ENCODE measurements around the gene TNFRSF1A. TPM values are rescaled to one million over a fixed set of nuclear protein-coding genes. Genes with fewer than 3 reads are reported as not detected.
A peak's percentile ranks its signal among the peaks of the same experiment; 100 is the strongest.

Gene TNFRSF1A
- total RNA-seq, 1 donor: 217 TPM

DNA sequence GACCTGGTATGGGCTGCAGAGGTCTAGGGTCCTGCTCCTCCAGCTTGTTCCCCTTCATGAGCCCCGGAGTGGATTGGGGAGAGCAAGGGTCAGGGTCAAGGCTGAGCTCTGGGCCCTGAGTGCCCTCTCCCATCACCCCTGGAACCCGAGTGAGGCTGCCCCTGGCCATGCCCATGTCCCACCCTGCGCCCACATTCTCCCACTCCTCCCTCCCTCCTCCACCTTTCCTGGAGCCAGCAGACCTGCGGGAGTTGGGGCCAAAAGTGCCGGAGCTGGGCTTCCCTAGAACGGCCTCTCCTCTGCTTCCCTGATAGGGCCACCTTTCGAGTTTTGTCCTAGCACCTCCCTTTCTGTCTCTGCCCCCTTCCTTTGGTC lies 32.9 kb upstream of the TNFRSF1A start:
- no peak for DNase-seq (ENCODE audit: low read depth in 2 of 3, low spot score in 2 of 3)

DNA sequence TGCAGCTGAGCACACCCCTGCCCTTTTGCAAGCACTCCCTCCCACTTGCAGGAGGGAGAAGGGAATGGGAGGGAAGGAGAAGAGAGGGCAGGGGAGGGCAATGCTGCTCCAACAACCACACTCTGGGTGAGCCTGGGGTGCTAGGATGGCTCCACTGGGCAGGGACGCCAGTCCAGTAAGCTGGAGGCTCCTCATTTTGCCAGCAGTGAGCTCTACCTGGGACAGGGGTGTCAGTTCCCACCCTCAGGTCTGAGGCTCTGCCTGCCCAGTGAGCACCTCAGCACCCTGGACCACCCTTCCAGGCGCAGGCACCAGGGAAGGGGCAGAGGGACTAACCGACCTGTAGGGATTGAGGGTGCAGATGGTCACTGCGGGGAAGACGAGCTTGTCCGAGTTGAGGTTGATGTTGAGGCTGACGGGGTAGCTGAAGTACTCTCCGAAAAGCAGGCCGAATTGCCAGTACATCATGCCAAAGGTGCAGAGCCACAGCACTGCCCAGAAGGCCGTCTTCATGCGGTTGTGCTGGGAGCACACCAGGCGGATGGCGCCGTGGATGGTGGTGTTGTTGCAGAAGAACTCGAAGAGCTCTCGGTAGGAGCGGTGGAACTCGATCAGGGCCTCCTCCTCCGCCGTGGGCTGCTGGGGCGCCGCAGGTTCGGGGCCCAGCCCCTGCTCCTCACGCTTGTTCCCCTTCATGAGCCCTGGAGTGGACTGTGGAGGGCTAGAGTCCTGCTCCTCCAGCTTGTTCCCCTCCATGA lies 32.3 kb upstream of the TNFRSF1A start:
- DNase-seq (ENCODE audit: low read depth in 2 of 3, low spot score in 2 of 3): no peak

DNA sequence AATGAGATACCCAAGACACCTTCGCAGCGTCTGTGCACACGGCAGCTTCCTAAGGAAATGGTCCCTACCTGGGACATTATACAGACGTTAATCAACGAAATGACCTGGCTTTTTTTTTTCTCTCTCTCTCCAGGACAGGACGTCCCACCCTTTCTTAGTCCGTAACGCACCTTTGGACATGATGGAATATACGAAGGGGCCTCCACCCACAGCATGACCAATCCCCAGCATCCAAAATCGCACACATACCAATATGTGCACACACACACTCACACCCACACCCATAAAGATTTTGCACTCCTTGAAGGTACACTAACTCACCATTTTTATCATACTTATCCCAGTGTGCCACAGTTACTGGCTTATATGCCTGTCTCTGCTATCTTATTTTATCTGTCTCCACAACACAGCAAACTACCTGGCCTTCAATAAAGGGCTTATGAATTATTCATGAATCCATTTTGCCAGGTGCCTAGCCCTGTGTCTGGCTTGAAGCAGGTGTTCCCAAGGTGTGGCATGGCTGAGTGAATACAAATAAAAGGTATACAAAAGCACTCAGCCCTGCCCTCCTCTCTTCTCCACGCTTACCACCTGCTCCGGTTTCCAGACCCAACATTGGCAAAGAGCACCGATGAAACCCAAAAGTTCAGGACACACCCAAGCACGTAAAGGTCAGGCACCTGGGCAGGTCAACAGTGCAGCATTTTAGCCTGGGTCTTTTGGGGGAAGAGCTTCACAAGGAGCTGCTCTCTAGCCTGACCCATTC lies 31.3 kb upstream of the TNFRSF1A start:
- DNase-seq (ENCODE audit: low read depth in 2 of 3, low spot score in 2 of 3): no peak

DNA sequence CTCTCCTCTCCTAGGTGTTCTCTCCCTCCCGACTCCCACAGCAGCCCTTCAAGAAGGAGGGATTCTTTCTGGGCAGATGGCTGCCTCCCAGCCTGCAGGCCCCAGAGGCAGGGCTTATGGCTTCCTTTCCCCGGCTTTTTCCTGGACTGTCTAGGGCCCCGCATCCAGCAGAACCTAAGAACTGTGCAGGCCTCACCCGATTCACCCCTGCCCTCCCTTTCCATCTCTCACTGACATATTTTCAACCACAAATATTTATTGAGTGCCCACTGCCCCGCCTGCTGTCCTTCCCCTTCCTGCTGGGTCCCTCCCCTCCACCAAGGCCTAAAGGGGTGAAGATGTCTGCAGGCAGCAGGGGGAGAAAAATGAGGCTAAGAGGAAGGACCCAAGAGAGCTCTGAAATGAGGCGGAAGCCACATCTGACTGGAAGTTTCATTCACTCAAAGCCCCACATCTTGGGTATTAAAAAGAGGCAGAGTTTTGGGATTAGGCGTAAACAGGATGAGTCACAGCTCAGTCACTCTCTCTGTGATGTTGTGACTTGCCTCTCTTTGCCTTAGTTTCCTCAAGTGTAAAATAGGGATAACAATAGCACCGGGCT lies 30.6 kb upstream of the TNFRSF1A start:
- peak in 2 of 3 donors; percentile 73 to 87 for DNase-seq (ENCODE audit: low read depth in 2 of 3, low spot score in 2 of 3)

DNA sequence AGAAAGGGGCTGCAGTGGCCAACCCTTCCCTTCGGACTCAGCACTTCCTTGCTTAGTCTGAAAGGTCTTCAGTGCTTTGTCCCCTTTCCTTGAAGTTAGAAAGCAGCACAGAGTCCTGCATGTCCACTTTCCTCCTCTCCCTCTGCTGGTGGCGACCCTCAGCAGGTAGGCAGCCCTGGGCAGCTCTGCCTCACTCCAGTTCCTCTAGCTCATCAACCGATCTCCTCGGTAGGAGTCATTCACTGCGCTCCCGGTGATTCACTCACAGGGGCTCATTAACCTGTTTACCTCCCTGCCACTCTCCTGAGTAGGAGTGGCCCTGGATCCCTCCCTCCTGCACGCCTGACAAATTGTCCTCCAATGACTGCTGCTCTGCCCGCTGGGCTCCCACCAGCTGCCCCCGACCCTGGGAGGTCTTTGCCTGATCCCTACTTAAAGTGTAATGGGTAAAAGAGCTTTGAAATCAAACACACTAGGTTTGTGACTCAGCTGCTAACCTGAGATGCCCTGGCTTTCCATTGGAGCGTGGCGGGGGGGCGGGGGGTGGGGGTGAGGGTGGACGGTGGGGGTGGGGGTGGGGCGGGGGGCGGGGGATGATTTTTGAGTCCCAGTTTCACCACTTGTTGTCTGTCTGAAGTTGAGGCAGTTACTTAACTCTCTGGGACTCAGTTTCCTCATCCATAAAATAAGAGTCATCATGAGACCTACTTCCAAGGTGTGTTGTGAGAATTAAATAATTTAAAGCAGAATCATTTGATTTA lies 29.3 kb upstream of the TNFRSF1A start:
- peak in 1 of 3 donors; percentile 58 for DNase-seq (ENCODE audit: low read depth in 2 of 3, low spot score in 2 of 3)

DNA sequence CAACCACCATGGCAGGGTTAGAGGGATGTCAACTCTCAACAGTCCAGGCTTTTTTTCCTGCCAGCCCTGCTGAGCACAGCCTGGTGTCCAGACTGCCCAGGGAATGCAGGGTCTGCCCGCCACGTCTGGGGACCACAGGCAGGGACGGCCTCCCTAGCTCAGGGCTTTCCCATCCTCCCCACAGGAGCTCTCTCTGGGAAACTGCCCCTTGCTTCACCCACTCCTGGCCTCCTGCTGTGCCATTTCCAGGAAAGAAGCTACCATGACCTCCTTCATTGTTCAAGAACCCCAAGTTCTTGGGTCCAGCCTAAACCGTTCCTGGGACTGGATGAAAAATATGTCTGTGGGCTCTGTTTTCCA lies 28.7 kb upstream of the TNFRSF1A start:
- DNase-seq (ENCODE audit: low read depth in 2 of 3, low spot score in 2 of 3): no peak

DNA sequence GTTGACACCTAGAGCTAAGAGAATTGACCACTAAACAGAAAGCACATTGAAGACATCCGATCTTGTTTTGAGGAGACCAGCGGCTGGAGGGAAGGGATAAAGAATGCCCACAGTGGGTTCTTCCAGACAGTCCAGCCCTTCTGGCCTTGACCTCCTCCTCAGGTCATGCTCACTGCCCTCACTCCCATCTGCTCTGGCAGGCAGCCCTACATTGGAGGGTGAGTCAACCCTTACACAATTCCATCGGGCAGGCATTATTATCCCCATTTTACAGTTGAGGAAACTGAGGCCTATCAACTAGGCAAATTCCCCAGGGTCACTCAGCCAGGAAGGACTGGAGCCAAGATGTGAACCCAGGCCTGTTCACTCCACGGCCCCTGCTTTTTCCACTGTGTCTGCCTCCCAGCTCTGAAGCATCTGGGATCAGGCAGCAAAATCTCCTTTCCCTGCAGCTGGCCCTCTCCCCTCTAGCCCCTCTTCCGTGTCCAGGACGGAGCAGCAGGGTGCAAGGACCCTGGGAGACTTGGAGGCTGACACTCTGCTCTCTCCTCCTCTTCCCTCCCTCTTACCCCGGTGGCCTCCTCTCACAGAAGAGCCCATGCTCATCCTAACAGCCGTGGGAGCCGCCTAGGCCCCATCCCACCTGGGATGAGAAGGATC lies 28.2 kb upstream of the TNFRSF1A start:
- DNase-seq (ENCODE audit: low read depth in 2 of 3, low spot score in 2 of 3): no peak

DNA sequence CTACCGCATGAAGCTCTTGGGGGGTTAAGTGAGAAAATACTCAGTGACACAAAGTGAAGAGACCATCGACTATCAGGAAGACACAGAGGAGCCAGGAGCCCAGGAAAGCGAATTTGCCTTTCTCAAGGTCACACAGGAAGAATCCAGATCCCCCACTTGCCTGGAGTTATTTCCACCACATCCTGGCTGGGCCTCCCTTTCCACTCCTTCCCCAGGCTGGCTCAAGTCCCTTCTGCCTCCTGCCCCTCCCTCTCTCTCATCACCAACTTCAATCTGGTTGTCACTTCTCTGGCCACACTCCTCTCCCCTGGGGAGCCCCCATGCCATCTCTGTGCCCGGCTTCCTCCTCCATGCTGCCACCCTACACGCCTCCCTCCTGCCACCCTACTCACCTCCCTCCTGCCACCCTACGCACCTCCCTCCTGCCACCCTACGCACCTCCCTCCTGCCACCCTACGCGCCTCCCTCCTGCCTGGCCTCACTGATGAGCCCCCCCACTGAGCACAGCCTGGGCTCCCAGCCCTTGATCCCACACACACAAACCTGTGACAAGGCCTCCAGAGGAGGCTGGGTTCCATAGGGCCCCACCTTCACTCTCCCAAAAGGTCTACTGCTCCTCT lies 27.1 kb upstream of the TNFRSF1A start:
- no peak for DNase-seq (ENCODE audit: low read depth in 2 of 3, low spot score in 2 of 3)

DNA sequence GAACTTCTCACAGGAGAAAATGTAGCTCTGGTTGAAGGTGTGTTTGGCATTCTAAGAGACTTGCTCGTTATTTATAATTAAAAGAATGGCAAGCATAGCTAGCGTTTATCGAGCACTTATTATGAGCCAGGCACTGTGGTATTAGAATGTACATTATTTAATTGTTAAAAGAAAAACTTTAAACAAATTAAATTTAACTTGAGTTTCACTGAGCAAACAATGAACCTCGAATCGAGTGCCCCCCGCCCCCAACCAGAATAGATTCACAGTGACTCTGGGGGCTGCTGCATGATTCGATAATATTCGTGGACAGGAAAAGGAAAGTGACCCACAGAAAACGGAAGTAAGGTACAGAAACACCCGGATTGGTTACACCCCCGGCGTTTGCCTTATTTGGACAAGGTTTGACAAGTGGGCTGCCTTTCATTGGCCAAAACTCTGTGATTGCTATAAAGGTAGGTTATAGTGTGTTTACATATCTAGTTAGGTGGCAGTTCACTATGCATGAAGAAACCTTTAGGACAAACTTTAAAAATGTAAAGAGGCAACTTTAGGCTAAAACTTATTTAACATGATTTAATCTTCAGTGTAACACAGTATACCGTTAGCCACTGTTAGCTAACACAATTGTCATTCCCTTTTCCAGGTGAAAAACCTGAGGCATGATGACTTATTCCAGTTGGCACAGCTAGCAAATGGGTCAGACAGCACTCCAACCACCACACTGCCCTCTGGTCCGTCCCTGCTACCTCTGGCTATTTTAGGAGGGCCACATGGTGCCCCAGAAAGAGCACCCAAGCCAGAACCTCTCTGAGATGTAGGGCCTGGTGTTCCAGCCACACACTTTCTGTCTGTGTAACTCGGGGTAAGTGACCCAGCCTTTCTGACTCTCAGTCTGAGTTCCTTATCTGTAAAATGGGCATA lies 26.4 kb upstream of the TNFRSF1A start:
- DNase-seq (ENCODE audit: low read depth in 2 of 3, low spot score in 2 of 3): peak in 1 of 3 donors; percentile 35

DNA sequence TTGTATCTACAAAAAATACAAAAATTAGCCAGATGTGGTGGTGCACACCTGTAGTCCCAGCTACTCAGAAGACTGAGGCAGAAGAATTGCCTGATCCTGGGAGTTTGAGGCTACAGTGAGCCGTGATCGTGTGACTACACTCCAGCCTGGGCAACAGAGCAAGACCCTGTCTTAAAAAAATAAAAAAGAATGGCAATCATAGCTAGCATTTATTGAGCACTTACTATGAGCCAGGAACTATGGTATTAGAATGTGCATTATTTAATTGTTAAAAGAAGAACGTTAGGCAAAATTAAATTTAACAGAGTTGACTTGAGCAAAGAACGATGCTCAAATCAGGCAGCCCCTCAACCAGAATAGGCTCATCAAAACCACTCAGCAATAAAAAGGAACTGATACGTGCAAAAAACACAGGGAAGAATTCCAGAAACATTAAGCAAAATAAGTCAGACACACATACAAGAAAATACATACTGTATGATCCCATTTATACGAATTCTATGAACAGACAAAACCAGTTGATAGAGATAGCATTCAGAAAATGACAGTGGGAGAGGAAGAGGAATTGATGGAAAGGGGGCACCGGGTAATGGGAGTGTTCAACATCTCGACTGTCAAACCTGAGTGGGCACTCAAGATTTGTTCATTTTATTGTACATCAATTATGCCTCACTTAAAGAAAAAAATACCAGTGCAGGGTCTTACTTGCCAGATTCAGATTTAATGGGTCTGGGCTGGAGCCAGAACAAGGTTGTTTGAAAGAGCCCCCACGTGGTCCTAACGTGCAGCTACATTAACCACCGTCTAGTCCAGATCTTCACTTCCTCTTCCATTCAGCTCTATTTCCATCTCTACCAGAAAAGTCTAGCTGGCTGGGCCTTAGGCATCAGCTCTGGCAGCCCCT lies 25.4 kb upstream of the TNFRSF1A start:
- peak in 2 of 3 donors; percentile 79 to 86 for DNase-seq (ENCODE audit: low read depth in 2 of 3, low spot score in 2 of 3)

DNA sequence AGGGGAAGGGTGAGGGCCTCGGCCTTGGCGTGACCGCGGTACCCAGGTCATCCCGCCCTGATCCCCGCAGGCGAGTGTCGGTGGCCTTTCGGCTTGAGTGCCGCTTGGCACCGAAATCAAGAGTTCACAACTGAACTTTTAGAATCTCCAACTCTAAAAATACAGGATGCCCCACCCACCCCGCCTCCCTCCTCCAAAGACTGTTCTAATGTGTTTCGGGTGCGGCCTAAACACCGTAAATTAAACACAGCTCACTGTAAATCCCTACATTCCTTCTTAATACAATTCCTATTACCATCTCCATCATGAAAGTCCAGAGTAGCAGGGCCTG lies 22.1 kb upstream of the TNFRSF1A start:
- peak in 1 of 3 donors; percentile 30 for DNase-seq (ENCODE audit: low read depth in 2 of 3, low spot score in 2 of 3)

DNA sequence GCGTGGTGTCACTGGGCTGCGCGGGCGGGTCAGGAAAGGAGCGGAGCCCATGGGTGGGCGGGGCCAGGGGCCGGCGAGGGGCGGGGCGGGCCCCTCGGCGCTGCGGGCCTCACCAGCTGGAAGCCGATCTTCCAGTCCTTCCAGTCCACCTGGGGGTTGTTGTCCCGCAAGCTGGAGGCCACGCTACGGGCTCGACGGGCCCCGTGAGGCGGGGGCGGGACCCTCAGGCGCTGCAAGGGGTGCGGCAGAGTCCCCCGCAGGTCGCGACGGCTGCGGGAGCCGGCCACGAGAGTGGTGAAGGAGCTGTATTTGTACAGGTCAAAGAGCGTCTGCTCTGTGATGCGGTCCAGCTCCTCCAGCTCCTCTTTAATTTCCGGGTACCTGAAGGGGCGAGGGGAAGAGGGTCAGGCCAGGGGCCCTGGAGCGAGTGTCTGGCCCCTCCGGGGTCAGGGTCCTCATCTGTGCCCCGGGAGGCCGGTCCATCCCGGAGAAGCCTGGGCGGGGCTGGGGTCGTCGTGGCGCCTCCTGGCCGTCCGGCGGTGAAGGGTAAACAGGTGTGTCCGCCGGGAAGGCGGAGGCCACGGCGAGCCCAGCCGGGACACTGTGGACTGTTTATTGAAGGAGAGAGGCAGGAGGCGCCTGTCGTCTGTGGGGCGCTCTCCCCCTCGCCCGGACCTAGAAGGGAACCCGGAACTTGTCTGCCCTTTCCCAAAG lies 21.6 kb upstream of the TNFRSF1A start:
- DNase-seq (ENCODE audit: low read depth in 2 of 3, low spot score in 2 of 3): peak in 2 of 3 donors; percentile 44 to 80

DNA sequence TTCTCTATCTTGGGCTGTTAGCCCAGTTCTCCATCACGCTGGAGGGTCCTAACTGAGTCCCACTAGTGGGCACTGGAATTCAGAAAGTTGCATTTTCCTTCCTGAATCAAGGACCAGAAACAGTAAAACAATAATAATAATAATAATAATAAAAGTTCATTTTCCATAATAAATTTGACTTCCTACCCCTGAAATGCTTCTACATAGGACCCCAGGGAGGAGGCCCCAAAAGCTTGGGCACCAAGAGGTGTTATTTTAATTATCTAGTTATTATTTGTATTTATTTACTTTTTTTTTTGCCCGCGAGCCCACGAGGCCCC lies 21.1 kb upstream of the TNFRSF1A start:
- DNase-seq (ENCODE audit: low read depth in 2 of 3, low spot score in 2 of 3): no peak

DNA sequence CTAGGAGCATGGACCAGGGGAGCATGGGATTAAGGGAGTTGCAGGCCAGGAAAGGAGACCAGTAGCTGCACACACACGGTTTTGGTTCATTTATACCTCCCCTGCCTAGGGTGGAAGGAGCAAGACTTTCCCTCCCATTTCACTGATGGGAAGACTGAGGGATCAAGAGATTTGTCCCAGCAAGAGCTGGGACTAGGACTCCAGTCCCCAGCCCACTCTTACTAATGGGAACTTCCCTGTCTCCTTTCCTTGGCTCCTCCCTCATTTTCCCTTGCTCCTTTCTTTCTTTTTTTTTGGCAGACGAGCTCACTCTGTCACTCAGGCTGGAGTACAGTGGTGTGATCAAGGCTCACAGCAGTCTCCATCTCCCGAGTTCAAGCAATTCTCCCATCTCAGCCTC lies 20.5 kb upstream of the TNFRSF1A start:
- DNase-seq (ENCODE audit: low read depth in 2 of 3, low spot score in 2 of 3): no peak

DNA sequence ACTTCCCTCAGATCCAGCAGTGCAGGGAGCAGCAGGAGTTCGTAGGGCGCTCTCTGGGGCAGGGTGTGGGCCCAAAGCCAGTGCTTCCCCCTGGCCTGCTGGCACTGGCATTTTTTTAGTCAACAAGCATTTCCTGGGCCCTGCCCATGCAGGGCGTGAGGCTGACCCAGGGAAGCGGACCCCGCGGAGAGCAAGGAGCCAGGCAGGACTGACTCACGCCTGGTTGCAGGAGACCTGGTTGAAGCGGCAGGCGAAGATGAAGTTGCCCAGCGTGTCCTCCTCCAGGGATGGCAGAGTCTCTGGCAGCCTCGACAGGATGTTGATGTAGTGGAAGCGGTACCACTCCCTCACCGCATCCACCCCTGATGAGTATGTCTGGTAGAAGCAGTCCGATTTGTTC lies 20.0 kb upstream of the TNFRSF1A start:
- DNase-seq (ENCODE audit: low read depth in 2 of 3, low spot score in 2 of 3): no peak

DNA sequence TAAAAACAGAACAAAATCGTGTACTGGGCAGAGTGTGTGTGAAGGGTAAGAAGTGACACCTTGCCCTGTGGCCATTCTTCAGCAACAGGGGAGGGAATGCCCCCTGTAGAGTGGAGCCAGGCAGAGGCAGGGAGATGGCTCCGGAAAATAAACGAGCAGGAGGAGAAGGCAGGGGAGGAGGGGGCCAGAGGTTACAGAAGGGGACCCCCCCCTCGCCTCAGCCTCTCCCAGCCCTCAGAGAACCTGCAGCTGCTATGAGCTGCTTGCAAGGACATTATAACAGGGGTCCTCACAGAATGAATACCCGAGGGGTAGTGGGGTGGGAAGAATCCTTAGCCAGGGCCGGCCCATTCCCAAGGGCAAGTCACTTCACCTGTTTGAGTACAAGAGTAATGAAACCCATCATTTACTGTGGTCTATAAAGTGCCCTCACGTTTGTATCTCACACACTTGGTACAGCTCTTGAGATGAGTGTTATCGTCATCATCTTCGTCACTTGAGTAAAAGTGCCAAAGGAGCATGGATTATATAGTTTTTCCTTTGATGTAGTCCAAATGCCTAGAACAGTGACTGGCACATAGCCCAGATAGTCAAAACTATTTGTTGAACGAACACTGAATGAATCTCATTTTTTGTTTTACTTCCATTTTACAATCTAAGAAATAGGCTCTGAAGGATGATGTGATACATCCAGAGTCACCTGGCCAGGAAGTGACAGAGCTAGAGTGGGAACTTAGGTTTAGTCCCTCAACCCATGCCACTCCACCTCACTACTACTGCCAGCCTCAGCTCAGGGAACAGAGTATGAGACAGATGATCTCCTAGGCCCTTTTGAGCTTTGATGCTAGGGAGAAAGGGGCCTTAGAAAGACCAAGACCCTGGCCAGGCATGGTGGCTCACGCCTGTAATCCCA lies 19.0 kb upstream of the TNFRSF1A start:
- DNase-seq (ENCODE audit: low read depth in 2 of 3, low spot score in 2 of 3): no peak
